Nephron progenitor cell (in vitro differentiated cells): ENCODE measurements around the gene PRR5.

Source experiments
- DNase-seq: peaks from one replicate; pipeline ENCODE4 v3.0.0; 2021
- H3K27ac Mint-ChIP-seq: 2 replicates; pipeline ENCODE4 v1.8.0; 2021; ENCODE audit warnings: mild to moderate bottlenecking, moderate library complexity, mixed read lengths
- H3K27me3 Mint-ChIP-seq: 2 replicates; pipeline ENCODE4 v1.8.0; 2021; ENCODE audit warnings: mild to moderate bottlenecking, low read depth, mixed read lengths; ENCODE audit not compliant: poor library complexity
- H3K36me3 Mint-ChIP-seq: 2 replicates; pipeline ENCODE4 v1.8.0; 2021; ENCODE audit warnings: low read depth, mixed read lengths
- H3K4me1 Mint-ChIP-seq: 2 replicates; pipeline ENCODE4 v1.8.0; 2021; ENCODE audit warnings: mixed read lengths
- H3K4me3 Mint-ChIP-seq: 2 replicates; pipeline ENCODE4 v1.8.0; 2021; ENCODE audit warnings: mild to moderate bottlenecking, moderate library complexity, mixed read lengths
- H3K9me3 Mint-ChIP-seq: 2 replicates; pipeline ENCODE4 v1.8.0; 2021; ENCODE audit warnings: mild to moderate bottlenecking, moderate library complexity, mixed read lengths
- TF ChIP-seq, protein P1 (sequence below): fragments of 200-600 bp; sonication (generic); IDR thresholded peaks from 2 replicates; pipeline ENCODE4 v1.5.0; 2021; ENCODE audit warnings: antibody characterized with exemption

PRR5 gene

DNA sequence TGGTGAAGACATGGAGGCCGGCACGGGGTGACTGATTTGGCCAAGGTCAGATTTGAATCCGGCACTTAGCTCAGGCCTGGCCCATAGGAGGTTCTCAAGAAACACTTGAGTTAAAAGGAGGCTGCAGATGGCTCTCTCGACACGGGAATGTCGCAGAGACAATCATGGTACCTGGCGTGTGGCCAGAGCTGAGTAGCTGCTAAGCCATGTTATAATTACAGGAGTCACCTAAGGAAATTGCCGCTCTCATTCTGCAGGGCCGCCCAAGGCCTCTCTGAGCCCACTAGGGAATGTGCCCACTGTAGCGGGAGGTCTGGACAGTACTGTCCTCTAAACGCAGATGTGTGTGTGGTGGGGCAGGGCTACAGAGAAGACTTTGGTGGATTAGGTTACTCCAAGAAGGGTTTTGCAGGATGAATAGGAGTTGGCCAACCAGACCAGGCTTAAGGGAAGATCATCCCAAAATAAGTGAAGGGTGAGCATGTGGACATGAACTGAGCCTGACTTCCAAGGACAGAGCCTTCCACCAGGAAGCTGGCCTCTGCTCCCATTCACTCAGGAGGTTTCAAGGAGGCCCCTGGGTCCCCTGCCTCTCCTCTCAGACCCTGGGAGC is 19.3 kb upstream of the PRR5 start:
- Mint-ChIP-seq H3K27ac (peak overlapping the region; percentile 54), H3K4me1 (peaks cover 62% of the 10 kb centered on the region), H3K9me3 (peaks cover 4% of the 10 kb centered on the region), H3K36me3 (no peaks in the 10 kb centered on the region), H3K4me3 (no peak overlapping the region), H3K27me3 (peaks cover 16% of the 10 kb centered on the region)
- DNase-seq: no peak
- TF ChIP-seq, protein P1, sequence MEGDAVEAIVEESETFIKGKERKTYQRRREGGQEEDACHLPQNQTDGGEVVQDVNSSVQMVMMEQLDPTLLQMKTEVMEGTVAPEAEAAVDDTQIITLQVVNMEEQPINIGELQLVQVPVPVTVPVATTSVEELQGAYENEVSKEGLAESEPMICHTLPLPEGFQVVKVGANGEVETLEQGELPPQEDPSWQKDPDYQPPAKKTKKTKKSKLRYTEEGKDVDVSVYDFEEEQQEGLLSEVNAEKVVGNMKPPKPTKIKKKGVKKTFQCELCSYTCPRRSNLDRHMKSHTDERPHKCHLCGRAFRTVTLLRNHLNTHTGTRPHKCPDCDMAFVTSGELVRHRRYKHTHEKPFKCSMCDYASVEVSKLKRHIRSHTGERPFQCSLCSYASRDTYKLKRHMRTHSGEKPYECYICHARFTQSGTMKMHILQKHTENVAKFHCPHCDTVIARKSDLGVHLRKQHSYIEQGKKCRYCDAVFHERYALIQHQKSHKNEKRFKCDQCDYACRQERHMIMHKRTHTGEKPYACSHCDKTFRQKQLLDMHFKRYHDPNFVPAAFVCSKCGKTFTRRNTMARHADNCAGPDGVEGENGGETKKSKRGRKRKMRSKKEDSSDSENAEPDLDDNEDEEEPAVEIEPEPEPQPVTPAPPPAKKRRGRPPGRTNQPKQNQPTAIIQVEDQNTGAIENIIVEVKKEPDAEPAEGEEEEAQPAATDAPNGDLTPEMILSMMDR: no peak

DNA sequence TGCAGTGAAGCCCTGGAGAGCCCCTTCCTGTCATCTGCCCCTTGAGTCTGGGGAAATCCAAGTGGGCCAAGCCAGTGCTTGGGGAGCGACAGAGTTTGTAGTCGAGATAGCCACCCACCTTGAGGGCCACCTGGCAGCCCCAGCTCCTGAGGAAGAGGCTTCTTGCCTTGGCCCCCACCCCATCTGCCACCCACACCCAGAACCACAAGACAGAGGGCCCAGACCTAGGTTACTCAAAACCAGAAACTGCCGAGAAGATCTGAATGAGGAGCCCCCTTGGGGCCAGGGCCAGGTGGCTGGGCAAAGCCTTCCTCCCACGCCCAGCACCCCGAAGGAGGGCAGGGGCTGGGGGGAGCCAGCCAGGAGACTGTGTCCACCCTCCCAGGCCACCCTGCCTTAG is 18.8 kb upstream of the PRR5 start:
- Mint-ChIP-seq H3K4me3 (no peak overlapping the region), H3K9me3 (peaks cover 4% of the 10 kb centered on the region), H3K27me3 (peaks cover 16% of the 10 kb centered on the region), H3K27ac (no peak overlapping the region), H3K4me1 (peaks cover 64% of the 10 kb centered on the region), H3K36me3 (no peaks in the 10 kb centered on the region)
- TF ChIP-seq, protein P1: no peak
- no peak for DNase-seq

DNA sequence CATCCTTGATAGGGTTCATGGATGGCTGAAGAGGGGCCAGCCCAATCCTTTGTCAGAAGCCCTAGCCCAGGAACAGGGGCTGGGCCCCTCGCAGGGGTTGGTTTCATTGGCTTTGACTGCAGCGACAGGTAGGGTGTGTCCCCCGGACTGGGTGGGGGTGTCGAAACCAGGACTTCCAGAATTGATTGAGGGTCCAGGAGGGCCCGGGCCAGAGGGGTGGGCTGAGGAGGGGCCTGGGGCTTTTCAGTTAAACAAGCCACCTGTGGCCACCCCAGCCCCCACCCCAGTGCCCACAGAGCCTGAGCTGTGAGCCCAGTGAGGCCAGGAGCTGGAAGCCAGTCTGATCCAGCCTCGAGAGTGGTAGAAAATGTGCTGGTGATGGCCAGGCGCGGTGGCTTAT is 18.1 kb upstream of the PRR5 start:
- Mint-ChIP-seq H3K27ac (no peak overlapping the region), H3K4me1 (peaks cover 66% of the 10 kb centered on the region), H3K27me3 (peaks cover 10% of the 10 kb centered on the region), H3K4me3 (no peak overlapping the region), H3K9me3 (peaks cover 4% of the 10 kb centered on the region), H3K36me3 (no peaks in the 10 kb centered on the region)
- DNase-seq: no peak
- TF ChIP-seq, protein P1: no peak

DNA sequence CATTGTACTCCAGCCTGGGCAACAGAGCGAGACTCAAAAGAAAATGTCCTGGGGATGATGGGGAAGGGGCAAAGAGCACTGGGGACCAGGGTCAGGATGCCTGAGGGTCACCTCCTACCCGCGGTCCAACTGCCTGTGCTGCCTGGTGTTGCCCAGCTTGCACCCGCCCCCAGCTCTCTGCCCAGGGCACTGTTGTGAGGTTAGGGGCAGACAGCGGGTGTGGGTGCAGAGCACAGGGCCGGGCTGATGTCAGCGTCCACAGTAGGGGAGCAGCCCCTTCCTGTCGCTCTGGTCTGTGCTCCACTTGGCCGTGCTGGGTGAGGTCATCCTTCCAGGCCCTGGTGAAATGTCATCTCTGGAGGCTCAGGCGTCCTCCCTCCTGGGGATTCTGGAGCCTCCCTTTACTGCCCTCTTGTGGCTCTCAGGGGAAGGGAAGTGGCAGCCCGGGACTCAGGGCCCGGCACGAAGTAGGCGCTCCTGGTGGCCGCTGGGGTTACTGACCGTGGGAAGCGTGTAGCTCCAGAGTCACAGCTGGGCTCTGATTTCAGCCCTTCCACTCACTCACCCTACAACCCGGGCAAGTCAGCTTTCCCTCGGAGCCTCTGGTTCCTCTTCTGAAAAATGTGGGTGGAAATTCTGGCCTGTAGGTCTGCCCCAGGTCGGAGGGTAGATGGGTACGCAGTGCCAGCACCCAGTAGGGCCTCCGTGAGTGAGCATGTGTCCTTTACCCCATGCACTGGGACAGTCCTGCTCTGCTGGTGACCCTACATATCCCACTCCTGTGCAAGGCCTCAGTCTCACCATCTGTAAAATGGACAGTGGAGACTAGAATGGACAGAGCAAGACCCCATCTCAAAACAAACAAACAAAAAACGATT is 17.3 kb upstream of the PRR5 start:
- H3K4me1 Mint-ChIP-seq: peaks cover 63% of the 10 kb centered on the region
- no peak overlapping the region for H3K4me3 Mint-ChIP-seq
- peaks cover 11% of the 10 kb centered on the region for H3K27me3 Mint-ChIP-seq
- TF ChIP-seq, protein P1: peak; percentile 98
- no peak overlapping the region for H3K27ac Mint-ChIP-seq
- peak; percentile 86 for DNase-seq
- H3K36me3 Mint-ChIP-seq: no peaks in the 10 kb centered on the region
- peaks cover 4% of the 10 kb centered on the region for H3K9me3 Mint-ChIP-seq

DNA sequence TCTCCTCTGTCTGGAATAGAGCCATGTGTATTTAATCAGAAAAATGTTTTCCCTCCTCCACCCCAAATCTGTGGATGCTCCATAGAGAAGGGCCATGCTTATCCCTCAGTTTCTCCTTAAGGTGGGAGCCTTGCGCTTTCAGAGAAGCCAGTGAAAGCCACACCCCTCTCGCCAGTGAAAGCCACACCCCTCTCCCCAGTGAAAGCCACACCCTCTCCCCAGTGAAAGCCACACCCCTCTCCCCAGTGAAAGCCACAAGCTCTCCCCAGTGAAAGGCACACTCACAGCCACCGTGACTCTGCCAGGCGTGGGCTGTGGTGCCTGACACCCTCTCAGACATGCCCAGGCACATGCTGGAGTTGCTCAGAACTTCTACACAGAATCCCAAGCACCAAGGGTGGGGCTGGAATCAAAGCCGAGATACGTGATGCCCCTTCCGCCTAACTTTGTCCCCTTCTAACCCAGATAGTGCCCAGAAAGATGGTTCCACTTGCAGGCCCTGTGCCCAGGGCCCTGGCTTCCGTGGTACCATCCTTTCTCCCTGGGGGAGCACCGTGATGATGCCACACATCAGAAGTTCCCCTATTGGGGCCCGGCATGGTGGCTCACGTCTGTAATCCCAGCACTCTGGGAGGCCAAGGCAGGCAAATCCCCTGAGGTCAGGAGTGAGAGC is 16.5 kb upstream of the PRR5 start:
- H3K27ac Mint-ChIP-seq: no peak overlapping the region
- DNase-seq: peak; percentile 53
- peaks cover 10% of the 10 kb centered on the region for H3K27me3 Mint-ChIP-seq

More for the DNA sequence above, 16.5 kb upstream of the PRR5 start:
- Mint-ChIP-seq H3K4me1 (peaks cover 70% of the 10 kb centered on the region), H3K4me3 (no peak overlapping the region), H3K36me3 (no peaks in the 10 kb centered on the region), H3K9me3 (peaks cover 4% of the 10 kb centered on the region)
- TF ChIP-seq, protein P1: no peak
